ENCODE measurements around the gene NTNG1. TPM values are rescaled to one million over a fixed set of nuclear protein-coding genes. Genes with fewer than 3 reads are reported as not detected.

Gene NTNG1
- total and polyA plus RNA-seq, 11 donors, result 4.6 TPM; not detected in 10

DNA sequence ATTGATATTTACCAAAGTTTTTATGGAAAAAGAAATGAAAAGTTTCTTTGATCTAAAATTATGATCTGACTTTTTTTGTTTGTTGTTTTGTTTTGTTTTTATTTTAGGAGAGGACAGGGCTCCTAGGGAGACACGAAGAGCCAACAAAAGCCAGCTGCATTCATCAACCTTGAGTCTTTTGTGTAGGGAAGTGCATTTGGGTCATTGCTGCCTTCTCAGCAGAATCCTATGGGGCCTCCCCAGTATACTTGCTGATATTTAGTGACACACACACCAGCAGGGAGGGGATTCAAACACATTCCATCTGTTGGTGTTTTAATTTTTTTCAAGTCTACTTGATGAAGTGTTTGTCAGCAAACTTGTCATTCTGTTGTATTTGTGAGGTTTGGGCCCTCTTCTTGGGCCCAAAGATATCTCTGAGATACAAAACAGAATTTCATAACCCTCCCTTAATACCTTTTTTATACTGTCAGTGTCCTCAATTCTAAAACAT, 203.5 kb downstream of the NTNG1 start:
- no peak for TF ChIP-seq POLR2A (IDR thresholded peaks at IDR 0.05)
- TF ChIP-seq, protein P1, sequence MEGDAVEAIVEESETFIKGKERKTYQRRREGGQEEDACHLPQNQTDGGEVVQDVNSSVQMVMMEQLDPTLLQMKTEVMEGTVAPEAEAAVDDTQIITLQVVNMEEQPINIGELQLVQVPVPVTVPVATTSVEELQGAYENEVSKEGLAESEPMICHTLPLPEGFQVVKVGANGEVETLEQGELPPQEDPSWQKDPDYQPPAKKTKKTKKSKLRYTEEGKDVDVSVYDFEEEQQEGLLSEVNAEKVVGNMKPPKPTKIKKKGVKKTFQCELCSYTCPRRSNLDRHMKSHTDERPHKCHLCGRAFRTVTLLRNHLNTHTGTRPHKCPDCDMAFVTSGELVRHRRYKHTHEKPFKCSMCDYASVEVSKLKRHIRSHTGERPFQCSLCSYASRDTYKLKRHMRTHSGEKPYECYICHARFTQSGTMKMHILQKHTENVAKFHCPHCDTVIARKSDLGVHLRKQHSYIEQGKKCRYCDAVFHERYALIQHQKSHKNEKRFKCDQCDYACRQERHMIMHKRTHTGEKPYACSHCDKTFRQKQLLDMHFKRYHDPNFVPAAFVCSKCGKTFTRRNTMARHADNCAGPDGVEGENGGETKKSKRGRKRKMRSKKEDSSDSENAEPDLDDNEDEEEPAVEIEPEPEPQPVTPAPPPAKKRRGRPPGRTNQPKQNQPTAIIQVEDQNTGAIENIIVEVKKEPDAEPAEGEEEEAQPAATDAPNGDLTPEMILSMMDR (IDR thresholded peaks at IDR 0.05), result no peak
- no peak for DNase-seq
- H3K4me3 ChIP-seq, result no peak overlapping the region
- no peaks in the 10 kb centered on the region for H3K27me3 ChIP-seq
- no peaks in the 10 kb centered on the region for H3K36me3 ChIP-seq
- 25 to 33% (median 30%) methylated on average over 1 of the region's 1 CpG for WGBS, 4 donors
- no peaks in the 10 kb centered on the region for H3K4me1 ChIP-seq
- ATAC-seq, result no peak
- H3K27ac ChIP-seq, result no peak overlapping the region
- intact Hi-C loops (cut with DNase I), result no loop called here
- H3K9me3 ChIP-seq, result no peaks in the 10 kb centered on the region

DNA sequence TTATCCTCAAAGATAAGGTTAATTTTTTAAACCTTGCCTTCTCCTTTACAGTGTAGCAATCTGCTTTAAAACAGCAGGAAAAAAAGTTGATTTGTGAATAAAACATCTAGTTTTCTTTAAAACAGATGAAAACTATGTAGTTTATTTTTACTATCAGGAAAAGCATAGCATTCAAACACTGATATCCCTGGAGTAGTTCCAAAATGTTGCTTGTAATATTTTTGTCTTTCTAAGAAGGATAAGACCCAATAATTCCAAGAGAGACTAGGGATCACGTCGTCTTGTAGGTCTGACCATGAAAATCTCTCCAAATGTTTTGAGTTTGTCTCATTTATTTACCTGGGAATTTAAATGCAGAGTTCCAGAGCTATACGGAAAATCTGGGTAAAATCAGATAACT, 204.0 kb downstream of the NTNG1 start:
- Histone ChIP-seq H3K9me3 (no peaks in the 10 kb centered on the region), H3K27me3 (no peaks in the 10 kb centered on the region), H3K27ac (no peak overlapping the region), H3K4me1 (no peaks in the 10 kb centered on the region), H3K4me3 (no peak overlapping the region), H3K36me3 (no peaks in the 10 kb centered on the region)
- TF ChIP-seq, protein P1 (IDR thresholded peaks at IDR 0.05), result no peak
- no peak for TF ChIP-seq POLR2A (IDR thresholded peaks at IDR 0.05)
- intact Hi-C loops (cut with DNase I), result no loop called here
- 41 to 57% (median 52%) methylated on average over 3 of the region's 3 CpGs for WGBS, 4 donors
- no peak for ATAC-seq
- DNase-seq, result no peak

DNA sequence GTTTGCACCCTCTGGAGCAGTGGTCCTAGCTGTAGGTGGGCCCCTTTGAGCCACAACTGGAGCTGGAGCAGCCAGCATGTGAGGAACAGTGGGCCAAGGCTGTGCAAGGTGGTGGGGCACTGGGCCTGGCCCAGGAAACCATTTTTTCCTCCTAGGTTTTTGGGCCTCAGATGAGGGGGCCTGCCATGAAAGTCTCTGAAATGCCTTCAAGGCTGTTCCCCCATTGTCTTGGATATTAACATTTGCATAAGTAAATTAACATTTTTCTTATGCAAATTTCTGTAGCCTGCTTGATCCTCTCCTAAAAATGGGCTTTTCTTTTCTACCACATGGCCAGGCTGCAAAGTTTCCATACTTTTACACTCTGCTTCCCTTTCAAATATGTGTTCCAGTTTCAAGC, 212.0 kb downstream of the NTNG1 start:
- no peaks in the 10 kb centered on the region for H3K9me3 ChIP-seq
- TF ChIP-seq POLR2A (IDR thresholded peaks at IDR 0.05), result no peak
- TF ChIP-seq, protein P1 (IDR thresholded peaks at IDR 0.05), result no peak
- no peak overlapping the region for H3K27ac ChIP-seq
- intact Hi-C loops (cut with DNase I), result no loop called here
- no peaks in the 10 kb centered on the region for H3K4me1 ChIP-seq
- no peak overlapping the region for H3K4me3 ChIP-seq
- ATAC-seq (no peak), DNase-seq (no peak)
- H3K27me3 ChIP-seq, result no peaks in the 10 kb centered on the region
- H3K36me3 ChIP-seq, result no peaks in the 10 kb centered on the region

DNA sequence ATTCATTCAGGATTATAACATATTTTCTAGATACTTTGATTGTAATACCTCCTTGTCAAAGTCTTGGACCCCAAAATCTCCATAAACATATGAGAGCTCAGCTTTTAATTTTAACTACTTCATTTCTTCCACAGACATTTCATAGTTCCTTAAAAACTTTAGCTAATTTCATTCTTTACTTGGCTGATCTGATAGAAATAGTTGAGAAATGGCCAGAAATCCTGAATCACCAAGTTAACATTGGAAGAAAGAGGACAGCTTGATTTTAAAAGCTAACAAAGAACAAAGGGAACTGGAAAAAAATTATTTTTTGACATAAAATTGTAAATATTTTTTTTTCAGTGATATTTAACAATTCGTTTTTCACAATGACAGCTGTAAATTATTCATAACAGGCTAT, 216.5 kb downstream of the NTNG1 start:
- 29 to 42% (median 34%) methylated on average over 1 of the region's 1 CpG for WGBS, 4 donors
- H3K27ac ChIP-seq, result no peak overlapping the region
- no peaks in the 10 kb centered on the region for H3K36me3 ChIP-seq
- intact Hi-C loops (cut with DNase I), result no loop called here
- H3K9me3 ChIP-seq, result no peaks in the 10 kb centered on the region
- DNase-seq (no peak), ATAC-seq (no peak)
- H3K4me3 ChIP-seq, result no peak overlapping the region
- H3K4me1 ChIP-seq, result no peaks in the 10 kb centered on the region
- no peaks in the 10 kb centered on the region for H3K27me3 ChIP-seq
- no peak for TF ChIP-seq POLR2A (IDR thresholded peaks at IDR 0.05)
- TF ChIP-seq, protein P1 (IDR thresholded peaks at IDR 0.05), result no peak
